HUDEP-2 (cell line): ENCODE results near the gene PRTG.
"Not testable (repeated sequence)": the region's sequence is repeated elsewhere in the genome, so short reads cannot be mapped to it uniquely, and the experiment has no call there.

Source experiments
- DNase-seq, 76 experiments: peaks; one replicate each; lab custom pipeline; 2025; ENCODE audit not compliant: unreplicated experiment in 76 of 76; lab: John Stamatoyannopoulos, UW

The PRTG gene

GRCh38 chr15:55750706-55751105, 7.8 kb upstream of the PRTG start:
- no peak for DNase-seq

GRCh38 chr15:55743729-55744655, 1.0 kb upstream of the PRTG start:
- DNase-seq, result no peak

- peak in 3 of 76 experiments; percentile 3 to 9 (median 7) for DNase-seq
These were observed 440 bp downstream of the PRTG start for GRCh38 chr15:55742498-55742926.

- DNase-seq, result no peak
These were observed 987 bp downstream of the PRTG start for GRCh38 chr15:55741833-55742497.

- DNase-seq, result no peak
These were observed 1.7 kb downstream of the PRTG start for GRCh38 chr15:55740981-55741832.

- DNase-seq, result no peak
These were observed 2.5 kb downstream of the PRTG start for GRCh38 chr15:55740359-55740878.

- no peak for DNase-seq
These were observed 3.3 kb downstream of the PRTG start for GRCh38 chr15:55739641-55740040.

- no peak for DNase-seq
These were observed 4.2 kb downstream of the PRTG start for GRCh38 chr15:55738715-55739114.

- no peak for DNase-seq
These were observed 5.6 kb downstream of the PRTG start for GRCh38 chr15:55737373-55737772.

GRCh38 chr15:55736756-55737155, 6.2 kb downstream of the PRTG start:
- DNase-seq, result no peak

GRCh38 chr15:55734641-55735040, 8.3 kb downstream of the PRTG start:
- DNase-seq, result no peak

GRCh38 chr15:55733461-55733860, 9.5 kb downstream of the PRTG start:
- DNase-seq, result not testable (repeated sequence)

- no peak for DNase-seq
These were observed 21.3 kb downstream of the PRTG start for GRCh38 chr15:55721554-55722185.

GRCh38 chr15:55715355-55716076, 27.4 kb downstream of the PRTG start:
- no peak for DNase-seq

GRCh38 chr15:55714064-55714463, 28.9 kb downstream of the PRTG start:
- no peak for DNase-seq

- no peak for DNase-seq
These were observed 30.6 kb downstream of the PRTG start for GRCh38 chr15:55712363-55712762.

- no peak for DNase-seq
These were observed 32.7 kb downstream of the PRTG start for GRCh38 chr15:55710286-55710685.

- DNase-seq, result no peak
These were observed 33.5 kb downstream of the PRTG start for GRCh38 chr15:55709458-55709857.

GRCh38 chr15:55708720-55709119, 34.2 kb downstream of the PRTG start:
- no peak for DNase-seq

- no peak for DNase-seq
These were observed 35.0 kb downstream of the PRTG start for GRCh38 chr15:55707951-55708350.
